GM13977 (cell line): ENCODE results near the gene DDOST.

Source experiments
- DNase-seq: peaks from one replicate; pipeline ENCODE4 v3.0.0; 2012; ENCODE audit warnings: low spot score
- in situ Hi-C: fragments of 300-500 bp; cut with MboI; formaldehyde crosslinking; loops from one replicate; pipeline ENCODE4 v1.12.0; 2022; ENCODE audit warnings: low sequenced_read_pairs, low pct_unique_long_range_greater_than_20kb, mixed read lengths, inconsistent platforms; ENCODE audit not compliant: unreplicated experiment
- TF ChIP-seq, protein P1 (sequence below): IDR thresholded peaks from 2 replicates; pipeline ENCODE4 v1.5.1; 2012; ENCODE audit warnings: mild to moderate bottlenecking, control low read depth; ENCODE audit not compliant: insufficient read depth; ENCODE audit errors: extremely low read depth, missing control alignments

Gene DDOST

DNA sequence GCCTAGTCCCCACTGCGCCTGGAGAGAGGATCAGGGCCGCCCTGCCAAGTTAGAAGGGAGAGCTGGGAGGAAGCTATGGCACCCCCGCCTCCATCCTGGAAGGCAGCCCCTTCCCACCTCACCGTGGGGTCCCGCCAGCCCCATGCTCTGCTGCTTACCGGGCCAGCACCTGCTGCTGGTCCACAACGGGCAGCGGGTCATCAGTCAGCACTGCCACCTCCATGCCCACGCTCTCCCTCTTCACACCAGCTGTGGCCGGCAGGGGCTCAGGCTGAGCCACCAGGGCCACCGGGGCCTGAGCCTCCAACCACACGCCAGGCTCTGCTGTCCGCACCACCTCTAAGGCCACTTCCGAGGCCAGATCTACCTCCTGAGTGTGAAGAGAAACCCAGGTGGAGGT, 23.5 kb upstream of the DDOST start:
- TF ChIP-seq, protein P1, sequence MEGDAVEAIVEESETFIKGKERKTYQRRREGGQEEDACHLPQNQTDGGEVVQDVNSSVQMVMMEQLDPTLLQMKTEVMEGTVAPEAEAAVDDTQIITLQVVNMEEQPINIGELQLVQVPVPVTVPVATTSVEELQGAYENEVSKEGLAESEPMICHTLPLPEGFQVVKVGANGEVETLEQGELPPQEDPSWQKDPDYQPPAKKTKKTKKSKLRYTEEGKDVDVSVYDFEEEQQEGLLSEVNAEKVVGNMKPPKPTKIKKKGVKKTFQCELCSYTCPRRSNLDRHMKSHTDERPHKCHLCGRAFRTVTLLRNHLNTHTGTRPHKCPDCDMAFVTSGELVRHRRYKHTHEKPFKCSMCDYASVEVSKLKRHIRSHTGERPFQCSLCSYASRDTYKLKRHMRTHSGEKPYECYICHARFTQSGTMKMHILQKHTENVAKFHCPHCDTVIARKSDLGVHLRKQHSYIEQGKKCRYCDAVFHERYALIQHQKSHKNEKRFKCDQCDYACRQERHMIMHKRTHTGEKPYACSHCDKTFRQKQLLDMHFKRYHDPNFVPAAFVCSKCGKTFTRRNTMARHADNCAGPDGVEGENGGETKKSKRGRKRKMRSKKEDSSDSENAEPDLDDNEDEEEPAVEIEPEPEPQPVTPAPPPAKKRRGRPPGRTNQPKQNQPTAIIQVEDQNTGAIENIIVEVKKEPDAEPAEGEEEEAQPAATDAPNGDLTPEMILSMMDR: no peak
- in situ Hi-C loops: no loop called here
- DNase-seq: no peak

- TF ChIP-seq, protein P1: no peak
- DNase-seq: no peak
- in situ Hi-C loops: no loop called here
Measured at GRCh38 chr1:20684050-20684620, 23.0 kb upstream of the DDOST start.

GRCh38 chr1:20683614-20684013, 22.4 kb upstream of the DDOST start:
- in situ Hi-C loops: no loop called here
- DNase-seq: no peak
- TF ChIP-seq, protein P1: no peak

DNA sequence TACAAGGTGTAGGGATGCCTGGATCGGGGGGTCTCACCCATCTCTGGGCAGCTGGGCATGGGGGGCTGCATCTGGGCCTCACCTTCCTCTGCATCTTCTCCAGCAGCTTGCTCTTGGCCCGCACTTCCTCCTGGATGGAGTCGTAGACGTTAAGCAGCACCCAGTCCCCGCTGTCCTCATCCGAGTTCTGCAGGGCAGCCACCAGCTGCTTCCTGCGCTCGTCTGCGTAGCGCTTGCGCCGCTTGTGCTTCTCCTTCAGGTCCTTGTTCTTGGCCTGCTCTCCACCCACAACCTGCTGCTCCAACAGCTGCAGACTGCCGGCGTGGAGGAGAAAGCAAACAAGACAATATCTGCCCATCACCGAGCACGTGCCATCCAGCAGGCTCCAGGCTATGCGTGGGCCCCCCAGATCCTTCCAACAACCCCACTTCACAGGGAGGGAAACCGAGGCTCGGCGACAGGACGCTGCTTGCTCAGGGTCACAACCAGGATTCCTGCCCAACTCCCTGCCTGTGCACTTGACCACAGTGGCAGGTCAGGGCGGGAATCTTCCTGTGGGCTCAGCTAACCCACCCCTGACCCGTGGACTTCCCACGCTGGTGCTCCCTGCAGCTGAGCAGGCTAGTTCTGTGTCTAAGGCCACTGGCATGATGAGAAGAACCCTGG, 21.5 kb upstream of the DDOST start:
- in situ Hi-C loops: no loop called here
- TF ChIP-seq, protein P1: no peak
- DNase-seq: no peak

DNA sequence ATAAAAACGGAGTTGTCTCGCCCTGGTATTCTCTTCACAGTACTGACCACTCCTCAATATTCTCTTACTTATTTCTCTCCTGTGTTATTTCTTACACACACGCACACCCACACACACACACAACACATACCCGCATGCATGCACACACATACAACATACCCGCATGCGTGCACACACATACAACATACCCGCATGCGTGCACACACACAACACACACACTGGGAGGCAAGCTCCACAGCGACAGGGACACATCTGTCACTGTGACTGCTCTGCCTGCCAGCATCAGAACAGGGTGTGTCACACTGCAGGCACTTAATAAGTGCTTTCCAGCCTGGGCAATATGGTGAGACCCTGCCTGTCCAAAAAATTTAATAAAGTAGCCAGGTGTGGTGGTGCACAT, 20.8 kb upstream of the DDOST start:
- in situ Hi-C loops: no loop called here
- TF ChIP-seq, protein P1: no peak
- DNase-seq: no peak

DNA sequence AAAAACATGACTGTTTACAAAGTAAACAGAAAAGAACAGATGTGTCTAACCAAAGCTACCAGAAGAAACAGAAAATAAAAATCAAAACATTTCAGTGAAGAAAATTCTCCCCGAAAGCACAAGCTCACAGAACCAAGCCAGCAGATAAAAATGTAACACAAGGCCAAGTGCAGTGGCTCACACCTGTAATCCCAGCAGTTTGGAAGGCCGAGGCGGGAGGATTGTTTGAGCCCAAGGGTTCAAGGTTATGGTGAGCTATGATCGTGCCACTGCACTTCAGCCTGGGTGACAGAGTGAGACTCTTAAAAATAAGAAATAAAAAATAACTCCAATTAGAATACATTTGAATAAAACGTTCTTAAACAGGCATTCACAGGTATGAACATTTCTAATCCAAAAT, 19.1 kb upstream of the DDOST start:
- TF ChIP-seq, protein P1: no peak
- in situ Hi-C loops: no loop called here
- DNase-seq: no peak
